Loucy (cell line): ENCODE results near the gene RAB10.

Experiments
- CTCF ChIP-seq: fragments of 200-600 bp; sonication (generic); conservative IDR thresholded peaks from 2 replicates; pipeline ENCODE4 v1.5.1; 2014; ENCODE audit warnings: mild to moderate bottlenecking, antibody characterized with exemption, low read length
- EZH2phosphoT487 ChIP-seq: fragments of 200-600 bp; IDR thresholded peaks from 2 replicates; pipeline ENCODE4 v1.6.1; 2018; ENCODE audit warnings: antibody characterized with exemption, mild to moderate bottlenecking, moderate library complexity, borderline replicate concordance

GRCh38 chr2:26061539-26061938 lies 27.7 kb downstream of the RAB10 start:
- no peak for TF ChIP-seq EZH2phosphoT487
- TF ChIP-seq CTCF: no peak
